Activated CD8-positive, alpha-beta memory T cell treated with anti-CD3 and anti-CD28 coated beads, Interleukin-2, amount 10 ng/mL, durations not matched to agents 7 days and 5 days (primary cell): ENCODE measurements around the gene BCLAF1. TPM values are rescaled to one million over a fixed set of nuclear protein-coding genes. Genes with fewer than 3 reads are reported as not detected.
"Not testable (repeated sequence)": the region's sequence is repeated elsewhere in the genome, so short reads cannot be mapped to it uniquely, and the experiment has no call there.

Experiments
- ATAC-seq: fragments of 150-1000 bp; cut with Tn5 transposase; one replicate; pipeline ENCODE4 v1.10.0; 2021; ENCODE audit warnings: moderate library complexity
- CTCF ChIA-PET: fragments of 350-600 bp; sonication (Branson Sonifier 250); formaldehyde crosslinking; loops from one replicate; lab custom pipeline; 2021; ENCODE audit warnings: antibody characterized with exemption; lab: Charles Lee
- DNase-seq: peaks from one replicate; pipeline ENCODE4 v3.0.0-alpha.2; 2020
- H3K27ac Mint-ChIP-seq: one replicate; pipeline ENCODE4 v1.8.0; 2021; ENCODE audit warnings: mild to moderate bottlenecking, mixed read lengths
- H3K27me3 Mint-ChIP-seq: one replicate; pipeline ENCODE4 v1.8.0; 2021; ENCODE audit warnings: mixed read lengths
- H3K36me3 Mint-ChIP-seq: one replicate; pipeline ENCODE4 v1.8.0; 2021; ENCODE audit warnings: mild to moderate bottlenecking, mixed read lengths
- H3K4me1 Mint-ChIP-seq: one replicate; pipeline ENCODE4 v1.8.0; 2021; ENCODE audit warnings: mixed read lengths
- H3K4me3 Mint-ChIP-seq: one replicate; pipeline ENCODE4 v1.8.0; 2021; ENCODE audit warnings: mild to moderate bottlenecking, moderate library complexity, mixed read lengths
- H3K9me3 Mint-ChIP-seq: one replicate; pipeline ENCODE4 v1.8.0; 2022; ENCODE audit warnings: low read depth, mixed read lengths
- total RNA-seq, 2 experiments: library from RNA; stranded (reverse); gene quantifications; one replicate each; pipeline ENCODE4 v1.2.3, GENCODE V29; 2021

BCLAF1 gene
- total RNA-seq, 2 experiments from 2014 or later: 127 to 179 TPM

DNA sequence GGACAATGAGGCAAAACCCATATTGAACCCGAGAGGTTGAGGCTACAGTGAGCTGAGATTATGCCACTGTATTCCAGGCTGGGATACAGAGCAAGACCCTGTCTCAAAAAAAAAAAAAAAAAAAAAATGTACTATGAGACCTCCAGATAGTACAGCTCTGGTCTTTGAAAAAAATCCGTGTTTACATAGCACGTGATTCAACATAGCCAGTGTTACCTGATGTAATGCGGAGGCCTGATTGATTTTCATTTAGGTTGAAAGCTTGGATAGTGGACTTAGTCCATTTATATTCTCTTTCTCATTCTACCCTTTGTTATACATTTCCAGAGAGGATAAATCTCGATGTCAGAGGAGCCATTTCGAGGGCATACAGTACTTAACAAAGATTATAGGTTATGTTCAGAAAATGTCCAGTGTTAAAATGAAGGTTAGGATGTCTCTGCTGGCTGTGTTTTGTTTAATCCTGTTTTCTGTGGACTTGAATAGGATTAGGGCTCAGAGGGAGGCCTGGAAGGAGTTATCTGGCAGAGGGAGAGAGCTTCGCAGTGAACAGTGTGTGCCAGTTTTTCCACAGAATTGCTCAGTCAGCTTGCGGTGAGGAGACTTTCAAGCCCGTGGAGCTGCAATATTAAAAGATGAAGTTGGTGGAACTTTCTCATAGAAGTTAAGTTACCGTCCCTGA is 33.9 kb upstream of the BCLAF1 start:
- DNase-seq: no peak
- no peak for ATAC-seq

DNA sequence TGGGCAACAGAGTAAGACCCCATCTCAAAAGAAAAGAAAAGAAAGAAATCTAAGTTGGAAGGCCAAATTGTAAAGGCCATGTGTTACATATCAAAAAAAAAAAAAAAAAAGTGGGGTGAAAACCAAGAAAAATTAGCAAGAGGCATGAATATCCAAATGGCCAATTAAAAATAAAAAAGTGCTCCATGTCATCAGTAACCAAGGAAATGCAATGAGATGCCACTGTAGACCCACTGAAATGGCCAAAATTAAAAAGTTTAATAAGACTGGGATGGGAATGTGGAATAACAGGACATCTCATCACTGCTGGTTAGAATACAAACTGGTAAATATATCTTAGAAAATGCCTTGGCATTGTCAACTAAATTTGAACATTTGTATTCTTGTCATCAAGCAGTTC is 30.1 kb upstream of the BCLAF1 start:
- Mint-ChIP-seq H3K4me3 (no peak overlapping the region), H3K27ac (no peak overlapping the region), H3K9me3 (no peaks in the 10 kb centered on the region), H3K36me3 (no peaks in the 10 kb centered on the region), H3K4me1 (peaks cover 3% of the 10 kb centered on the region), H3K27me3 (no peaks in the 10 kb centered on the region)
- ATAC-seq (no peak), DNase-seq (no peak)
- CTCF ChIA-PET: interaction anchor here (1.1 kb wide), 1 partner anchor 69 kb away, joined by 4 read pairs; no protein-coding TSS in a partner anchor

More for the DNA sequence above, 33.9 kb upstream of the BCLAF1 start:
- Mint-ChIP-seq H3K27ac (no peak overlapping the region), H3K9me3 (no peaks in the 10 kb centered on the region), H3K27me3 (no peaks in the 10 kb centered on the region), H3K4me1 (no peaks in the 10 kb centered on the region), H3K4me3 (no peak overlapping the region), H3K36me3 (no peaks in the 10 kb centered on the region)
- CTCF ChIA-PET: interaction anchor here (1.1 kb wide), 1 partner anchor 227 kb away, joined by 3 read pairs; the partner anchor contains the start of gene MAP7

- CTCF ChIA-PET: interaction anchor here (1.1 to 2.7 kb wide), 4 partner anchors 29 to 92 kb away, joined by 4 to 13 read pairs (median 5); partner anchors contain the start of gene BCLAF1
- Mint-ChIP-seq H3K4me1 (peaks cover 3% of the 10 kb centered on the region), H3K4me3 (no peak overlapping the region)
Measured at GRCh38 chr6:136318676-136319075, 29.0 kb upstream of the BCLAF1 start.

DNA sequence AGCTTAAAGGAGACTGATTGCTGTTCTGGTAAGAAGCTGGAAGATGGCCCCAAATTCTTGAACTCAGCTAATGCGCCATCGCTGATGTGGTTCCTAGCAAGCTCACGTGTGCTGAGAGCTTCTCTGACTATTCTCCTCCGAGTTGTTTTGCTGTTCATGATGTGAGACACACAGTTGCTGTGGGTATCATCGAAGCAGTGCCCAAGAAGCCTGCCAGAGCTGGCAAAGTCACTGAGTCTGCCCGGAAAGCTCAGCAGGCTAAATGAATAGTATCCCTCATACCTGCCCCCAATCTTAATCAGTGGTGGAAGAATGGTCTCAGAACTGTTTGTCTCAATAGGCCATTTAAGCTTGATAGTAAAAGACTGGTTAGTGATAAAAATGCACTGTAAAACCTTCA is 28.3 kb upstream of the BCLAF1 start:
- Mint-ChIP-seq H3K27me3 (peaks cover 5% of the 10 kb centered on the region), H3K9me3 (no peaks in the 10 kb centered on the region), H3K36me3 (no peaks in the 10 kb centered on the region), H3K4me3 (no peak overlapping the region), H3K4me1 (peaks cover 3% of the 10 kb centered on the region), H3K27ac (no peak overlapping the region)
- ATAC-seq (no peak), DNase-seq (no peak)
- CTCF ChIA-PET: interaction anchor here (1.0 to 2.7 kb wide), 13 partner anchors 8 to 782 kb away, joined by 3 to 13 read pairs (median 5); partner anchors contain the start of gene BCLAF1

More at GRCh38 chr6:136318676-136319075, 29.0 kb upstream of the BCLAF1 start:
- DNase-seq: no peak
- Mint-ChIP-seq H3K36me3 (no peaks in the 10 kb centered on the region), H3K27me3 (peaks cover 3% of the 10 kb centered on the region), H3K9me3 (no peaks in the 10 kb centered on the region), H3K27ac (no peak overlapping the region)
- no peak for ATAC-seq

GRCh38 chr6:136317021-136317694 is 27.5 kb upstream of the BCLAF1 start:
- CTCF ChIA-PET: interaction anchor here (0.6 to 2.7 kb wide), 20 partner anchors 9 to 781 kb away, joined by 3 to 13 read pairs (median 4); partner anchors contain the start of gene BCLAF1
- Mint-ChIP-seq H3K4me3 (no peak overlapping the region), H3K4me1 (peaks cover 3% of the 10 kb centered on the region), H3K9me3 (no peaks in the 10 kb centered on the region), H3K27me3 (peaks cover 6% of the 10 kb centered on the region), H3K36me3 (no peaks in the 10 kb centered on the region), H3K27ac (no peak overlapping the region)
- ATAC-seq (peak; percentile 85), DNase-seq (peak; percentile 76)

DNA sequence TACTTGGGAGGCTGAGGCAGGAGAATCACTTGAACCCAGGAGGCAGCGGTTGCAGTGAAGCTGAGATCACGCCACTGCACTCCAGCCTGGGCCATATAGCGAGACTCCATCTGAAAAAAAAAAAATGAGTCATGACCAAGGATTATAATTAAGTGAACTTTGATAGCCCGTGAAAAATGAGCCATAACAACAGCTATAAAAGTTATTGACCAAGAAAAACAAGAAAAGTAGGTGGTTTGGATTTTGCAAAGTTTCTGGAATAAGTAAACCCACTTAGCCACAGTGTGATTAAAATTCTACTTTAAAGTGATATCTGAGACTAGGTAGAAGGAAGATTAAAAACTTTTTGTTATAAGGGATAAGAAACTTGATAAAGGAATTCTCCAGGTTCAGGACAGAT is 25.9 kb upstream of the BCLAF1 start:
- no peak for ATAC-seq
- no peak overlapping the region for H3K27ac Mint-ChIP-seq
- H3K36me3 Mint-ChIP-seq: no peaks in the 10 kb centered on the region
- peaks cover 3% of the 10 kb centered on the region for H3K4me1 Mint-ChIP-seq
- DNase-seq: no peak
- peaks cover 6% of the 10 kb centered on the region for H3K27me3 Mint-ChIP-seq
- H3K4me3 Mint-ChIP-seq: no peak overlapping the region
- no peaks in the 10 kb centered on the region for H3K9me3 Mint-ChIP-seq
- CTCF ChIA-PET: interaction anchor here (0.7 to 1.6 kb wide), 2 partner anchors 64 to 67 kb away, joined by 3 read pairs; no protein-coding TSS in a partner anchor

- Mint-ChIP-seq H3K4me1 (peaks cover 3% of the 10 kb centered on the region), H3K36me3 (no peaks in the 10 kb centered on the region), H3K27ac (no peak overlapping the region), H3K9me3 (no peaks in the 10 kb centered on the region), H3K27me3 (peaks cover 9% of the 10 kb centered on the region), H3K4me3 (no peak overlapping the region)
- no peak for DNase-seq
- CTCF ChIA-PET: no interaction called here
- ATAC-seq: no peak
Measured at GRCh38 chr6:136312975-136313374, 23.3 kb upstream of the BCLAF1 start.

- H3K27me3 Mint-ChIP-seq: peaks cover 9% of the 10 kb centered on the region
- H3K36me3 Mint-ChIP-seq: no peaks in the 10 kb centered on the region
- CTCF ChIA-PET: no interaction called here
- H3K4me3 Mint-ChIP-seq: no peak overlapping the region
- H3K27ac Mint-ChIP-seq: no peak overlapping the region
- ATAC-seq: no peak
- no peak for DNase-seq
- no peaks in the 10 kb centered on the region for H3K4me1 Mint-ChIP-seq
- no peaks in the 10 kb centered on the region for H3K9me3 Mint-ChIP-seq
Measured at GRCh38 chr6:136309729-136310311, 20.2 kb upstream of the BCLAF1 start.

GRCh38 chr6:136309171-136309570 is 19.5 kb upstream of the BCLAF1 start:
- no peaks in the 10 kb centered on the region for H3K9me3 Mint-ChIP-seq
- ATAC-seq (no peak), DNase-seq (no peak)
- CTCF ChIA-PET: no interaction called here
- H3K4me1 Mint-ChIP-seq: no peaks in the 10 kb centered on the region
- no peaks in the 10 kb centered on the region for H3K36me3 Mint-ChIP-seq
- H3K27ac Mint-ChIP-seq: no peak overlapping the region
- no peak overlapping the region for H3K4me3 Mint-ChIP-seq
- H3K27me3 Mint-ChIP-seq: peaks cover 6% of the 10 kb centered on the region

DNA sequence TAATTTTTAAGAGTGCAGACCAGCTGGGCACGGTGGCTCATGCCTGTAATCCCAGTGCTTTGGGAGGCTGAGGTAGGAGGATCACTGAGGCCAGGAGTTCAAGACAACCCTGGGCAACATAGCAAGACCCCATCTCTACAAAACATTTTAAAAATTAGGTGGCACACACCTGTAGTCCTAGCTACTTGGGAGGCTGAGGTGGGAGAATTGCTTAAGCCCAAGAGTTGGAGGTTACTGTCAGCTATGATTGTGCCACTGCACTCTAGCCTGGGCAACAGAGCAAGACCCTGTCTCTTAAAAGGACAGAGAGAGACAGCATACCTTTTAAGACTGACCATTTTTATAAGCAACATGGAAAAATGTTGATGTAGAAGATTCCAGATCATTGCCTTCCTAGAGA is 18.8 kb upstream of the BCLAF1 start:
- CTCF ChIA-PET: interaction anchor here (1.0 kb wide), 1 partner anchor 9 kb away, joined by 4 read pairs; no protein-coding TSS in a partner anchor
- H3K4me1 Mint-ChIP-seq, H3K27ac Mint-ChIP-seq, ATAC-seq, DNase-seq, H3K36me3 Mint-ChIP-seq, H3K27me3 Mint-ChIP-seq, H3K4me3 Mint-ChIP-seq, H3K9me3 Mint-ChIP-seq: not testable (repeated sequence)

GRCh38 chr6:136307351-136307750 is 17.7 kb upstream of the BCLAF1 start:
- Mint-ChIP-seq H3K4me3 (no peak overlapping the region), H3K4me1 (no peaks in the 10 kb centered on the region), H3K27ac (no peak overlapping the region), H3K27me3 (peaks cover 3% of the 10 kb centered on the region), H3K9me3 (no peaks in the 10 kb centered on the region), H3K36me3 (no peaks in the 10 kb centered on the region)
- CTCF ChIA-PET: interaction anchor here (1.5 kb wide), 1 partner anchor 10 kb away, joined by 5 read pairs; no protein-coding TSS in a partner anchor
- no peak for ATAC-seq
- DNase-seq: no peak

GRCh38 chr6:136306466-136306865 is 16.8 kb upstream of the BCLAF1 start:
- Mint-ChIP-seq H3K36me3 (no peaks in the 10 kb centered on the region), H3K4me3 (no peak overlapping the region), H3K4me1 (no peaks in the 10 kb centered on the region), H3K27ac (no peak overlapping the region), H3K27me3 (peaks cover 3% of the 10 kb centered on the region), H3K9me3 (no peaks in the 10 kb centered on the region)
- DNase-seq (no peak), ATAC-seq (no peak)
- CTCF ChIA-PET: interaction anchor here (1.5 kb wide), 1 partner anchor 11 kb away, joined by 5 read pairs; no protein-coding TSS in a partner anchor

DNA sequence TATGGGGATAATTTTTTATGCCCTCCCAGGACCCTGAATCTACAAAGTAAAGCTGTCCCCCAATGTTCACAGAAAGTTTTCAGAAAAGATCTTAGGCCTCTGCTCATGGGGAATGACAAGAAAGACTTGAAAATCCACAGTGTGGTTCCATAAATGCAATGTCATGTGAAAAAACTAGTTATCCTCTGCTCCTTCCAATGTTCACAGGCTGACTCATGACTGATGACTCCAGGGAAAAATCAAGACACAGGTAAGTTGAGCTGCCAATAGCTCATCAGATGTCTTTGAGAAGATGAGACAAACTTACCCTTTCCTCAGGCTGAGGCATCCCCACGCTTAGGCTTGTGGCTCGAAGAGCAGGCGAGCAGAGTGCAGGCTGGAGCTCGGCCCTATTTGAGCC is 14.8 kb upstream of the BCLAF1 start:
- Mint-ChIP-seq H3K27ac (no peak overlapping the region), H3K4me1 (no peaks in the 10 kb centered on the region), H3K9me3 (no peaks in the 10 kb centered on the region), H3K36me3 (no peaks in the 10 kb centered on the region), H3K4me3 (no peak overlapping the region), H3K27me3 (no peaks in the 10 kb centered on the region)
- CTCF ChIA-PET: interaction anchor here (2.6 kb wide), 1 partner anchor 13 kb away, joined by 7 read pairs; no protein-coding TSS in a partner anchor
- DNase-seq (no peak), ATAC-seq (no peak)
